Mucosa of rectum (tissue), 2 donors: ENCODE measurements around the gene ANKRD50.

ENCODE experiments used
- H3K27ac ChIP-seq, 2 donors: one replicate each; pipeline ENCODE4 v1.7.0; 2013; ENCODE audit warnings: inconsistent platforms in 2 of 2, low read depth in 2 of 2, low read length in 2 of 2
- H3K27me3 ChIP-seq, 2 donors: one replicate each; pipeline ENCODE4 v1.7.0; 2013; ENCODE audit warnings: low read length in 2 of 2; ENCODE audit not compliant: control insufficient read depth in 2 of 2, insufficient read depth in 2 of 2
- H3K36me3 ChIP-seq, 2 donors: one replicate each; pipeline ENCODE4 v1.7.0; 2013; ENCODE audit warnings: low read length in 2 of 2; ENCODE audit not compliant: control insufficient read depth in 2 of 2, insufficient read depth in 2 of 2
- H3K4me1 ChIP-seq, 2 donors: one replicate each; pipeline ENCODE4 v1.7.0; 2013; ENCODE audit warnings: low read length in 2 of 2, mild to moderate bottlenecking in 1 of 2; ENCODE audit not compliant: control insufficient read depth in 2 of 2, insufficient read depth in 2 of 2
- H3K4me3 ChIP-seq, 2 donors: one replicate each; pipeline ENCODE4 v1.7.0; 2013; ENCODE audit warnings: low read length in 2 of 2
- H3K9ac ChIP-seq, 2 donors: one replicate each; pipeline ENCODE4 v1.7.0; 2013; ENCODE audit warnings: low read length in 2 of 2, low read depth in 1 of 2, mild to moderate bottlenecking in 1 of 2
- H3K9me3 ChIP-seq, 2 donors: one replicate each; pipeline ENCODE4 v1.7.0; 2013; ENCODE audit warnings: low read length in 2 of 2; ENCODE audit not compliant: control insufficient read depth in 2 of 2
- donor health status: healthy.
- donor health status: Normal muscosa, but diverticular disease.

Gene ANKRD50

GRCh38 chr4:124738994-124739393 is 26.5 kb upstream of the ANKRD50 start:
- Histone ChIP-seq H3K27me3 (no peaks in the 10 kb centered on the region), H3K27ac (no peak overlapping the region), H3K9ac (no peak overlapping the region), H3K4me1 (no peaks in the 10 kb centered on the region), H3K9me3 (no peaks in the 10 kb centered on the region), H3K4me3 (no peak overlapping the region), H3K36me3 (no peaks in the 10 kb centered on the region)

GRCh38 chr4:124737619-124738018 is 25.1 kb upstream of the ANKRD50 start:
- Histone ChIP-seq H3K9ac (no peak overlapping the region), H3K27ac (no peak overlapping the region), H3K36me3 (no peaks in the 10 kb centered on the region), H3K4me3 (no peak overlapping the region), H3K27me3 (no peaks in the 10 kb centered on the region), H3K4me1 (no peaks in the 10 kb centered on the region), H3K9me3 (no peaks in the 10 kb centered on the region)

- H3K4me3 ChIP-seq, result no peak overlapping the region
- no peak overlapping the region for H3K9ac ChIP-seq
Observed at GRCh38 chr4:124736526-124736925, 24.0 kb upstream of the ANKRD50 start.

GRCh38 chr4:124727331-124727890 is 14.9 kb upstream of the ANKRD50 start:
- no peak overlapping the region for H3K9ac ChIP-seq
- H3K4me1 ChIP-seq, result no peaks in the 10 kb centered on the region
- no peaks in the 10 kb centered on the region for H3K36me3 ChIP-seq
- H3K27ac ChIP-seq, result no peak overlapping the region
- no peaks in the 10 kb centered on the region for H3K9me3 ChIP-seq
- no peak overlapping the region for H3K4me3 ChIP-seq
- H3K27me3 ChIP-seq, result no peaks in the 10 kb centered on the region

More at GRCh38 chr4:124736526-124736925, 24.0 kb upstream of the ANKRD50 start:
- no peaks in the 10 kb centered on the region for H3K27me3 ChIP-seq
- no peaks in the 10 kb centered on the region for H3K4me1 ChIP-seq
- no peaks in the 10 kb centered on the region for H3K36me3 ChIP-seq
- no peak overlapping the region for H3K27ac ChIP-seq
- no peaks in the 10 kb centered on the region for H3K9me3 ChIP-seq

- Histone ChIP-seq H3K27ac (no peak overlapping the region), H3K9me3 (no peaks in the 10 kb centered on the region), H3K36me3 (no peaks in the 10 kb centered on the region), H3K4me3 (no peak overlapping the region), H3K4me1 (no peaks in the 10 kb centered on the region), H3K9ac (no peak overlapping the region), H3K27me3 (no peaks in the 10 kb centered on the region)
Observed at GRCh38 chr4:124726269-124726668, 13.7 kb upstream of the ANKRD50 start.

GRCh38 chr4:124722071-124722470 is 9.5 kb upstream of the ANKRD50 start:
- Histone ChIP-seq H3K27ac (no peak overlapping the region), H3K36me3 (no peaks in the 10 kb centered on the region), H3K4me1 (no peaks in the 10 kb centered on the region), H3K9ac (no peak overlapping the region), H3K9me3 (no peaks in the 10 kb centered on the region), H3K27me3 (no peaks in the 10 kb centered on the region), H3K4me3 (no peak overlapping the region)

- H3K27ac ChIP-seq, result no peak overlapping the region
- H3K4me3 ChIP-seq, result no peak overlapping the region
- H3K27me3 ChIP-seq, result no peaks in the 10 kb centered on the region
- no peaks in the 10 kb centered on the region for H3K9me3 ChIP-seq
- peaks cover 0 to 5% of the 10 kb centered on the region in 2 donors for H3K4me1 ChIP-seq
- no peak overlapping the region for H3K9ac ChIP-seq
- H3K36me3 ChIP-seq, result no peaks in the 10 kb centered on the region
Observed at GRCh38 chr4:124717101-124717500, 4.6 kb upstream of the ANKRD50 start.

GRCh38 chr4:124713185-124713592 is 657 bp upstream of the ANKRD50 start:
- Histone ChIP-seq H3K27me3 (no peaks in the 10 kb centered on the region), H3K4me1 (peaks cover 5 to 14% of the 10 kb centered on the region in 2 donors), H3K36me3 (no peaks in the 10 kb centered on the region), H3K9ac (peak overlapping the region; percentile 80 to 89), H3K9me3 (no peaks in the 10 kb centered on the region), H3K27ac (peak overlapping the region; percentile 89 to 91), H3K4me3 (peak overlapping the region; percentile 79 to 81)

GRCh38 chr4:124711471-124712371 is 811 bp downstream of the ANKRD50 start:
- Histone ChIP-seq H3K4me3 (peak overlapping the region; percentile 79 to 81), H3K4me1 (peaks cover 5 to 14% of the 10 kb centered on the region in 2 donors), H3K27ac (peak overlapping the region; percentile 89 to 90), H3K9me3 (no peaks in the 10 kb centered on the region), H3K9ac (peak overlapping the region; percentile 76 to 84), H3K36me3 (no peaks in the 10 kb centered on the region), H3K27me3 (no peaks in the 10 kb centered on the region)

GRCh38 chr4:124710911-124711310 is 1.6 kb downstream of the ANKRD50 start:
- Histone ChIP-seq H3K9ac (peak overlapping the region in 1 of 2 donors; percentile 84), H3K4me3 (peak overlapping the region; percentile 79 to 81), H3K4me1 (peaks cover 5 to 14% of the 10 kb centered on the region in 2 donors), H3K36me3 (no peaks in the 10 kb centered on the region), H3K27me3 (no peaks in the 10 kb centered on the region), H3K9me3 (no peaks in the 10 kb centered on the region), H3K27ac (no peak overlapping the region)
